GM21737 (cell line): Measurements from ENCODE around the gene TMEM209.

Experiments
- ATAC-seq: cut with Tn5 transposase; IDR thresholded peaks from one replicate; pipeline ENCODE4 v1.9.1; 2021; ENCODE audit warnings: mild to moderate bottlenecking, moderate library complexity; ENCODE audit not compliant: unreplicated experiment

Gene TMEM209

DNA sequence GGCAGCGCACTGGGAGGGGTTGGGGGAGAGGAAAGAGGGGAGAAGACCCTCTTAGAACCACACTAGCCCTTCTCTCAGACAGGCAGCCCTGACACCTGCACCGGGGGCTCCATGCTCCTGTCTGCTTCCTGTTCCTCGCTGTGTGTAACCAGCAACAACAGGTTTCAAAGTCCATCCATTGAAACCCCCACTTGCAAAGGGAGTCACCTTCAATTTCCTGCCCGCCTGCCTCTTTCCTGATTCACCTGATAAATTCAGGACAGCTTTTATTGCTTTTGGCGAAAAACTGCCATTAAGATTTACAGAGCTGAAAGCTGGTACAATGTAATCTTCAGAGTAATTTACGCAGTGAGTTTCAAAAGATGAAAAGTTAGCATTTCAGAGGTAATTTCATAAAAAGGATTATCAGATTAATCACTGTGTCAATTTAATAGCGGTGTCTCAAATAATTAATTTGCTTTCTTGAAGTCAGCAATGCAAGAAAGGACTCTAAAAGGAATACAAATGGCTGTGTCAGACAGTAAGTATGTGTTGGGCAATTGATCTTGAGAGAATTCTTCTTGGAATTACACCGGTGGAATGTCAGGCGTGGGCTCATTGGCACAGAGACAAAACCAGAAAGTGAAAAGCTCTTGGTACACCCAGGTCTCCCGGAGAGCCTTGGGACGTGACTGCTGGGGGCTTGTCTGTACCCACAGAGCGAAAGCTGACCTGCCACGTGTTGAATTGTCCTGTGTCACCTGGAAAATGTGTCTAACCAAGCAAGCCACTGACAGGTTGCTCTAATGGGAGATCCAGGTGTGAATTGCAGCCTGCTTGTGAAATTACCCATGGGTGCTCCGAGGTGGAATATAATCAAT, 60.7 kb downstream of the TMEM209 start:
- no peak for ATAC-seq

DNA sequence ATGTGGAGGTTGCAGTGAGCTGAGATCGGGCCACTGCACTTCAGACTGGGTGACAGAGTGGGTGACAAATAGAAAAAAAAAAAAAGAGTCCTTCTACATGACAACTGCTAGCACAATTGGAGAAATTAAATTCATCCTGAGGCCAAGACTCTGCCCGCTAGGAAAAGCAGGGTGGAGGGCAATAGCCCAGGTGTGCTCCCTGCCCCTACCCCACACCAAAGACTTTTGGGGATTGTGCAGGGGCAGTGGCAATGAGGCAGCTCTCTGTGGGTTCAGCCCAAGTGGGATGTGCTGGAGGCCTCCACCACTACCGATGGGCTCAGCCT, 61.3 kb downstream of the TMEM209 start:
- ATAC-seq: no peak

DNA sequence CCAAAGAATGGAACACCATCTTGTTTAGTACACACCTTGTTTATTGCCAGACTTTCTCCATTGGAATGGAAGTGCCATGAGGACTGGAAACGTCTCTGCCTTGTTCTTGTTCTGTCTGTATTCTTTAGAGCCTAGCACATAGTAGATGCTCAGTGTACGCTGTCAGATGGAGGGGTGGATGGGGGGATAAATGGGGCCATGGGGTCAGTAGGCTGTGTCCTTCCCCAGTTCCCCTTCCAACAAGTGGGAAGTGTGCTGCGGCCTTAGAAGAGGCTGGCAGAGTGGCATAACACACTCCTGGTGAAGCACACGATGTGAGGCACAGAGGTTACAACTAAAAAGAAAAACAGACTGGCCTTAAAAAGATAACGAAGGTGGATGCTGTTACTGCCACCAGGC, 61.9 kb downstream of the TMEM209 start:
- ATAC-seq: no peak

DNA sequence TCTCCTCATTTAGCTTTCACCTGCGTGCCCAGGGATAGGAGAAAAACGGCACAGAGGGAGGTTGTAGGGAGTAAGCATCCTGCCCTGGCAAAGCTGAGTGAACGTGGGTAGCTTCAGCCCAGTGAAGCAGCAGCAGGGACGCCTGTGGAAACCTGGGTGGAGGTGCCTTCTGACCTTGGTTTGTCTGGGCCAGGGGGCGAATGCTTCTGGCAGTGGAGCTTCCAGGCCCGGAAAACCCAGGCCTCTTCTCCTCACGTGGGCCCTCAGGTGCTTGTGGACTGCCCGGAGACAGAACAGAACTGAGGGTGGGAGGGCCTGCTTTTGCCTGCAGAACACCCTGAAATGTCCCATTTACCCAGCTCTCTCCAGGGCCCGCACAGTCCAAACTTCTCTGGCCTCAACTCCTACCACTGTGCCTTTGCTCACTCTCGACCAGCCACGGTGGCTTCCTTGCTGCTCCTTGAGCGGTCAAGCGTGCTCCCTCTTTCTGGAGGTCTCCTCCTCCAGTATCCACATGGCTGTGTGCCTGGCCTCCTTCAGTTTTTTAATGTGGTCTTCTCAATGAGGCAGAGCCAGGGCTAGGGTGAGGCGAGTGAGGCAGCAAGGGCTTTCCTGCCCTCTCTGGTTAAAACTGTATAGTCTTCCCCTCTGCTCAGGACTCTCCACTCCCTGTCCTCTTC, 62.4 kb downstream of the TMEM209 start:
- ATAC-seq: no peak

DNA sequence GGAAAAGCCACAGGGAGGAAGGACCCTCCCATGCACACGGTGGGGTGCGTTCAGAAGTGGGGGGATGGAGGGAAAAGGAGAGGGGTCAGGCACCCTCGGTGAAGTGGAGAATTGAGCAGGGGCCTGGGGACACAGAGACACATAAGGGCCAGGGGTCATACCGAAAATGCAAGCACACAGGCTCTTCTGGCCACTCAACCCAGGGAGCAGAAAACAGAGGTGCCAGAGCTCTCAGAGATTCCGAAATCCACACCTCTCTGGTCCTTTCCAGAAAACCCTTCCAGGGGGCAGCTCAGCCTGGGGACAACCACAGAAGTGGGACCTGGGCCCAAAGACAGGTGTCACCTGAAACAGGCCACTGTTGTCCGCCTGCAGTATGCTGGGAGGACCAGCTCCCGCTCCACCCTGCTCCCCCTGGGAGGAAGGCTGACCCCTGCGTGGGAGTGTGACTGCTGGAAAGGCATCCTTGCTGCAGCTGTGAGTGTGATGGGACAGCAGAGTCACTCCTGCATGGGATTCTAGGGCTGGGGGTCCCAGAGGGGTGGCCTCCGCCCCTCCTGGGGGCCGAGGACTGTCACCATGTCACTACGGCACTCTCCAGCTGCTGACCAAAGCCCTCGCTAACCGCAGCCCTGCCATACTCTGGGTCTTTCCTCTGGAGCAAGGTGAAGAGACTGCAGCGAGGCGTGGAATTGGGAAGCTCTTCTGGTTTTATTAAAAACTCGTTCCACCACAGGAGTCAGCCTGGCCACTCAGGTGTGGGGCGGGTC, 63.1 kb downstream of the TMEM209 start:
- no peak for ATAC-seq

DNA sequence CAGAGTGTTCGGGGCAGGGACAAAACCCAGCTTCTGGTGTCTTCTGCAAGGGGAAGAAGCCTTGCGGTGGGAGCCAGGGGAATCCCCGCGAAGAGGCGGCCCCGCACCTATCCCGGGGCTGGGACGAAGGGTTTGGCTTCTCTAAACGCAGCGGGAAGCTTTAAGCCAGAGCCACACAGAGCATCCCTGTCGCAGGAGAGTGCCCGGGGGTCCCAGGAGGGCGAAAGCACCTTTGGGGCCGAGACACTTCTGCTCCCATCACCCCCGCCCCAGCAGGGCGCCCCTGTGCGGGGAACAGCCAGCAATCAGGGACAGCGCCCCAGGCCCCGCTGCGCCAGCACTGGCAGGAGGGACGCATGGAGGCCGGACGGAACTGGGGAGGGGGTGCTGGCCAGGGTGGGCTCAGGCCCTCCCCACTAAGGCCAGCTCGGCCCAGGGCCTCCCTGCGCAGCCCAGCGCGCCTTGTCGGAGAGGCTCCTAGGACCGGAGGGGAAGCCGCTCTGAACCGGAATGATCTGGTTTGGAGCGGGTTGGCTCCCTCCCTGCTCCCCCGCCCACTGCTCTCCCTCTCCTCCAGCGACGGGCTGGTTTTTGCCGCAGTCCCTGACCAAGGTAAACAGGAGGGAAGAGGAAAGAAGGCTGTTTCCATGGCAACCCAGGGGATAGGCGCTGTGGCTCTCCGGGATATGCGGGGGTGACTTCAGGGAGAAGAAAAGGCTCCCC, 63.9 kb downstream of the TMEM209 start:
- no peak for ATAC-seq

DNA sequence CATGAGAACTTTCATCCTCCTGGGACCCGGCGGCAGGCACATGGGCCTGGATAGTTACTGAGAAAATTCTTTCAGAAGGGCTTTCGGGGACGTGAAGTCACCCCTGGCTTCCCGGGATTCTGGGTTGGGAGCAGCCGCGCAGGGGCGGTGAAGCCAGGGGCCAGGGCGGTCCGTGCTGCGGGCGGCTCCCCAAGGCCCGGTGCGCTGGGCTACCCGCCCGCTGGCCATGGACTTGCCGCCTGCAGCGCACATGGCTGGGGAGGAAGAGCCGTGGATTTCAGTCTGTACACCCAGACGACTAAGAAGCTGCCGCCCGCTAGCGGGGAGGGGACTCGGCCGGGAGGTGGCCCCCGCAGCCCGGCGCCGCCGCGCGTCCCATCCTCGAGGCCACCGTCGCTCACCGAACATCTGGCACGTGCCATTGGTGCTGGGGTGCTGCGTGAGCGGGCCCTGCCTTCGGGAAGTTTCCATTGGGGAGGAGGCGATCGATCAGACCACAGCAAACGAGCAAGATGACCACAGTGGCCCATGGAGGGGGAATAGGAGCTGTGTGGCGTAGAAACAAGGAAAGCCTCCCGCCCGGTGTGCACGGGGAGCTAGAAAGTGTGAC, 64.5 kb downstream of the TMEM209 start:
- no peak for ATAC-seq

DNA sequence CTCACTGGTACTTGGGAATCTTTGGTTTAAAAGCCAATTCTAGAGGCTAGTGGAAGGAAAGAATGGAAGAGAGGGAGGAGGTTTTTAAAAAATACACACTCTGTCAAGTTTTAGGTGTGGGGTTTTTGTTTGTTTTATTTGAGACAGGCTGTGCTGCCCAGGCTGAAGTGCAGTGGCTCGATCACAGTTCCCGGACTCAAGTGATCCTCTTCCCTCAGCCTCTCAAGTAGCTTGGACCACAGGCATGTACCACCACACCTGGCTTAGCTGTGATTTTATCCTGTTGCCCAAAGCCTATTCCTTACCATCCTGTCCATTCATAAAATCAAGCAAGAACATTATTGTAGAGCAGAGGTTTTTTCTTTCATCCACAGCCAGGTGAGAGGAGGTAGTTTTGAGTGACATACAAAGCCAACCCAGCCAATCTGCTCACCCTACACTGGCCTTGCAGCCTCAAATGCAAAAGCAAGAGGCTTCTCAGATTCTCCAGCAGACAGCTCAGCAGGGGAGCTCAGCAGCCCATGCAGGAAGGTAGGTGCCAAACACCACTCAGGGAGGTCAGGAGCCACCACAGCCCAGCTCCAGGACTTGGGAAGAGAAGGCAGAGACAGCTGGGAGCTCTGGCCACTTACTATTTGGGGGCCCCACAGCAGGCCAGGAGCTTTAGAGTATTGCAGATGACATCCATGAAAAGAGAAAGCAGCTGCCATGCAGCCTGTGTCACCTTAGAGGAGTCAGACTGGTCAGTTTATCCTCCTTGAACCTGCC, 65.8 kb downstream of the TMEM209 start:
- no peak for ATAC-seq

DNA sequence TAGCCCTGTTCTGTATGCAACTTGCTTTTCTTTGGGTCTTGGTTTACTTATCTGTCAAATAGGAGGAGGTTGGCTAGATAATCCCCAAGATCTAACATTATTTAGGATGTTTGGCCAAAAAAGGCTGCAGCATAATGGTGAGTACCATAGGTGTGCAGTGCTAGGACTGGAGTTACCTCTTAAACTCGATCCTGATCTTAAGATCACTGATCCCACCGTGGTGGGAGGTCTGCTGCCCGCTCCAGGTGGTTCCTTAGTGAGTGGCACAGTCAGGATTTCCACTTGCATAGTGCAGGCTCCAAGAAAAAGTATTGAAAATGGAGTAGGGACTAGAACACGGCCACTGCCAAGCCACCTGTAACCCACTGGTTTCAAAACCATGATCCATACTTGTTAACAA, 68.0 kb downstream of the TMEM209 start:
- no peak for ATAC-seq

DNA sequence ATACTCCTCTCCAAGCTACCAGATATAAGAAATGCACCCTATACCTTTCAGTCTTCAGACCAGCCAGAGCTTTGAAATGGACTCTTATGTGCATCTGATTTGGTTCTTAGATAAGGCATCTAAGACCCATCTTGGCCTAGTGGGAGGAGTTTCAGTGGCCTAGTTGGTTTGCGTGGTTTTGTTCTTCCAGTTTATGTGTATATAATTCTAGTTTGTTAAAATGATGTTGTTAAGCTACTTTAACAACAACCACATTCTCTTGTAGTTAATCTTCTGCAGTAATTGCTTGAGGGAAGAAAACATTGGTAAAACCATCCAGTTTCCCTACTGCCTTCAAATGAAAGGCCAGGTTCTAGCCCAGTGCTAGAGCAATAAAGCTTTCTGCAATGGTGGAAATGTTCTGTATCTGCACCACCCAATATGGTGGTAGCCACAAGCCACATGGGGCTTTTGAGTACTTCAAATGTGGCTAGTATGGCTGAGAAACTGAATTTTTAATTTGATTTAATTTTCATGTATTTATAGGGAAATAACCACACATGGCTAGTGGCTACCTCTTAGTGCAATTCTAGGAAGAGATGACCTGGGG, 68.5 kb downstream of the TMEM209 start:
- no peak for ATAC-seq

DNA sequence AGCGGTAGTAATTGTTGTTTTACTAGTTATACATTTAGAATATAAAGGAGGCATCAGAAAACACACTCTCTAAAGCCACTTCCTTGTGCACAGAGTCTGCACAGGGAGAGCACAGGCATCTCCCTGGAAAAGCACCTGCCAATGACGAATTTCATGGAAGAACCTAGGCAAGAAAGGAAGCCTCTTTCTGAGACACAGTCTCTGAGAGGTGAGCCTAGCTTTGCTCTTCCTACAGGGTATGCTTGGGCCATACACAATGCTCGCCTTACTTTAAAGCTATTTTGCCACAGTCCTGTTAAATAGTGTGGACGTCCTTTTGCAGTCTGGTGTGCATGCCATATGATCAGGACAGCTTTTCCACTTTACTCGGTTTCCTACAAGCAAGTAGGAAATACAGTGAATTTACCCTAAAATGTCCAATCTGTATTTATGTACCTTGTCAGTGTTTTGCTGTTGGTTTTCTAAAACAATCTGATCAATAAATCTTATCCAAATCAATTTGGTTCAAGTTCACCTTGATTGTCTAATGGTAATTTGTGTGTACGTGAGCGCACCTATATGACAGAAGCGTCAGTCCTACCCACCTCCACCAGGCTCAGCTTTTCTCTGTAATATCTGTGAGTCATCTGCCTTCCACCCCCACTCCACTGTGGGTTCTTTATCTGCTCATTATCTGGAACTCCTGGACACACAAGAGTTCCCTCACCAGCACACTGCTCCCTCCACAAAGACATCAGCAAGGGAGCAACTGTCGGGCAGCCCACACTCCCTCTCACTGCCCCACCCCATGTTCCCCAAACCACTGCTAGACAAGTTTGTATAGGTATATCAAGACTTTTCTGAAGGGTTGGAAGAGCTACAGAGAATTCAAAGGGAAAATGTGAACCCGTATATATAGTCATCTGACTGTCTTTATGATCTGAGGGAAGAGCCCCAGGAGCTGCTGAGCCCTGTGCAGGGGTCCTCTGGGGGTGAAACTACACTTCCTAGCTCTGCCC, 69.7 kb downstream of the TMEM209 start:
- no peak for ATAC-seq

DNA sequence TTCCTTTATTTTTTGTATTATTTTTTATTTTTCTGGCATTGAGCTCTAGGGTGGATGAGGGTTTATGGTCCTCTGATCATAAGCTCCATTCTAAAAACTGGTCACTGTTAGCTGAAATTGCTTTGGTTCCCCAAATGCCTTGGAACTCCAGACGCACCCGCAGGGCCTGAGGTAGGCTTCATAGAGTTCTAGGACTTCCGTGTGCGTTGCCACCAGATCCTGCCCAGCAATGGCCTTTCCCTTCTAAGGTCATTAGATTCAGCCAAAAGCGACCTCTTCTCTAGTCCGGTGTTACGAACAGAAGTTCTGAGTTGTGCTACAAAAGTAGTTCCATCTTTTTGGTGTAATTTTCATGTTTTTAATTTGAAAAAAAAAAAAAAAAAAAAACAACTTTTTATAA, 70.5 kb downstream of the TMEM209 start:
- ATAC-seq: no peak

DNA sequence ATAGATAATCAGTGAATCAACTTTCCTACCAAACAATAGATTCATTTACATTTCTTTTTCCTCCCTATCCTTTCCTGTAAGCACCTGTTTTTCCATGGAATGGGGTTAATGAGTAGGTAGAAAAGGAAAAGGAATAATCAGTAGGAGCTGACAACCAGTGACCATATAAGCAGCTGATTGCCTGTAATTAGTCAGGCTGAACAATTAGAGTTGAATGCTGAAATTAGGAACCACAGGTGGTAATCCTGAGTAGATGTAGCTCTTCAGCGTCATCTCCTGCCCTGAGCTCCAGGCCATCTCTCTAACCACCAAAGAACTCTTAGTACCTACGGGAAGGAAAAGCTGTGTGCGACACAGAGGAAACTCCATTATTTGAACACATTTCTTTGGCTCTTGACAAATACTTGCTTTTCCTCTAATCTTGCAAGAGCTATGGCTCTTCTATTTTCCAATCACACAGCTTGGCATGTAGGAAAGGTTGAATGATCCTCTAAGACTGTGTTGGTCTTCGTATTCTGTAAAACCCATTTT, 71.0 kb downstream of the TMEM209 start:
- no peak for ATAC-seq

DNA sequence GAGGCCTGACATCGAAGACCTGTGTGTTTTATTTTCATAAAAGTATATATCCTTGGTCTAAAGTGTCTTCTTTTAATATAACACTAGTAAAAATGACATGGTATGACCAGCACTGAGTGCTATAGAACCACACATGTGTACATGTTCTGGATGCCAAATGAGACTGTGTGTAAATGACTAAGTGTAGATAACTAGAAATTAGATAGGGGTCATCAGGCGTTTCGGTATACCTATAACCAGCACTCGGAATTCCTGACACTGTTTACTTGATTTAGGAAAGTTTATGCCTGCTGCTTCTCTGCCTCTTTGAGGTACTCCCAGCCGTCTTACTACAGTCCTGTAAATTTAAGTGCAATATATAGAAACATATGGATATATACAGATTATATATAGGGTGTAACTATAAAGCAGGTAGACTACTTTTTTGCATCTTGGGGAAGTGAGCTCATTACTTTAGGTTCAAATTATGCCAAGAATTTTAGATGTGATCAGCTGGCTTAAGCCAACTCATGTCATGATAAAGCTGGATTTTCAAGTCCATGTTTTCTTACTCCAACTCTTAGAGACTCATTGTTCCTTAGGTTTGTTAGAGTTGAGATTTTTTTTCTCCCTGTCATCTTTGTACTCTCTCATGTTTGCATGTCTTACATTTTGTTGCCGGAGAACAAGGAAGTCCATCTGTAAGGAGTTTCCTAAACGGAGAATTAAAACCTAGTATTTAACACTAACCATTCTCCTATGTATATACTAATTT, 72.0 kb downstream of the TMEM209 start:
- no peak for ATAC-seq

DNA sequence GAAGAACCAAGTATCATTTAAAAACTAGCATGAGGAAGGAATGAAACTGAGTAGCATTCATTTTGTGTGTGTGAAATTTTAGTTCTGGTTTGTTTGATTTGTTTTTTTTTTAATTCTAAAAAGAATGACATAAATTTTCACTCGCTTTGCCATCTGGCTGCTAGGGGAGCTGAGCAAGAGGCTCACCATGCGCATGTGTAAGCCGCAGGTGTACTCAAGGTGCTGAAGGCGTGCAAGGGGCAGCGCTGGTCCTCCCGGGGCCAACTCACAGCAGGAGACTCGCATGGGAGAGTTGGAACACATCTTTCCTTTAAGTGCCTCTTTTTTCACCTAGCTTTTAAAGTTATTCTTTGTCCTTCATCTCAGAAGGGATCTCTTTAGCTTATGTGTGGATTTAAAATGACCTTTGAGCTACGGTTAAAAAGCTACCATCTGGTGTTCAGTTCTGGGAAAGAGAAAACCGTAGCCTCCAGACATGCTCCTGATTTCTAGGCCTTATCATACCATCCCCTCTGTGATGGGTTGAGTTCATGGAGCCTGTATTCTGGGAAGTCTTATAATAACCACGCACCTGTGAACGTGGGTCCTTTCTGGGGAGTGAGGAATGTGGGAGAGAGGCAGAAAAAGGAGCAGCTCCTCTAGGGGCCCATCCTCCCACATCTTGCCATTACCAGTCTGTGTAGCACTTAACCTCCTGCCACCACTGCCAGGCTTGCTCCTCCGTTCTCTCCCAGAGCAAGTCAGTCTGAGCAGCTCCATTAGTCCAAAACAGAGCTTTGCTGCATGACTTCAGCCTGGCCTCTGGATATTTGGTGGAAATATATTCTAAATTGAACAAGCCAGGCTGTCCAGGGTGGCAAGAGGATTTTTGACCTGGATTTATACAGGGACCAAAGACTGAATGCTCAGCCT, 73.0 kb downstream of the TMEM209 start:
- no peak for ATAC-seq

DNA sequence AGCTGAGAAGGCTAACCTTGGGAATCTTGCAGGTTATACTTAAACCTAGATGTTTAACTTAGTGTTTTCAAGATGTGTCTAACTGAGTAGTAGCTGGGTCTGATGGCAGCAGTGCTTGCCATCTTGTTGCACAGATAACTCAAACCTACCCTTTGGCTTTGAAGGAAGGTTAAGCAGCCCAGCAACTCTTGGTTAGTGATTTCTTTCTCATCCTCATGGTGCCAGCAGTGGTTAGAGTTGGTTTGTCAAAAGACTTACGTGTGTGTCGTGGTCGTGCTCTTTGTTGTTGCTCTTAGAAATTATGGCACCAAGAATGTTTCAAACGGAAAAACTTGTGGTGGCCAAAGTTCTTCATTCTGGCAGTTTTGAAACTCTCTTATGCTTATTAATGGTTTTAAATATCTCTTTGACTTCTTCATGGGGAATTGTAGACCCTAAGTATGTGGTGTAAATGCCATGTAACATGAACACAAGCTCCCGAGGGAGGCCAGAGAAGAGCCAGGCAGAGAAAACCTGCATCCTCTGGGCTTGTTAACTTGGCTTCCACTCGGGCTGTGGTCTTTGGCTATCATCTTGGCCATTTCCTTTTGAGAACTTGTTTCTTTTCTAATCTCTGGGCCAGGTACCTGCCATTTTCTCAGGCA, 73.9 kb downstream of the TMEM209 start:
- no peak for ATAC-seq
